Sigmoid colon (tissue), 4 donors: ENCODE data around the gene RAB43.

Experiments used
- POLR2A ChIP-seq, 2 donors: fragments of 450-650 bp; IDR thresholded peaks; one replicate each; pipeline ENCODE4 v1.6.1; 2016; ENCODE audit warnings: antibody characterized with exemption in 2 of 2, mild to moderate bottlenecking in 2 of 2, moderate library complexity in 2 of 2
- POLR2AphosphoS5 ChIP-seq, 4 donors: sonication (generic); formaldehyde crosslinking; IDR thresholded peaks; one replicate each; pipeline ENCODE4 v1.6.1; 2017; ENCODE audit warnings: antibody characterized with exemption in 4 of 4
- TF ChIP-seq, protein P1 (sequence below), 4 experiments: fragments of 450-650 bp in 3 of 4; fragments of 200-600 bp in 1 of 4; IDR thresholded peaks; one replicate each; pipeline ENCODE4 v1.5.1; 2016 to 2019; ENCODE audit warnings: antibody characterized with exemption in 4 of 4, mild to moderate bottlenecking in 3 of 4, moderate library complexity in 2 of 4

DNA sequence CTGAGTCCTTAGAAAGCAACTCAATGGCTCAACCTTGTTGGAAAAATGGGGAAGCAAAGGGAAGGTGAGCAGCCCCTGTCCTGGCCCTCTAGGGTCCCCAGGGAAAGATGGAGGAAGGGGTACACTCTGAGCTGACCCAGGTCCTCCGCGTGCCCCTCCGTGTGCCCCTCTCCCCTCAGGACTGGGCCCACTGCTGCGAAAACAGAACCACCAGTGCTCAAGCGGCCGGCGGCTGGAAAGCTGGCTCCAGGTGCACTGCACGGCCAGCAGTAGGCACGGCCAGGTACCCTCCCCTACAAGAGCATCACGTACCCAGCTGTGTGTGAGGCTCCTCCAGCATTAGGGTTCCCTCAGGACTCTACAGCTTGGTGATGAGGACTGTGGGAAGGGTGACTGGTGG lies 26.3 kb downstream of the RAB43 start:
- TF ChIP-seq, protein P1, sequence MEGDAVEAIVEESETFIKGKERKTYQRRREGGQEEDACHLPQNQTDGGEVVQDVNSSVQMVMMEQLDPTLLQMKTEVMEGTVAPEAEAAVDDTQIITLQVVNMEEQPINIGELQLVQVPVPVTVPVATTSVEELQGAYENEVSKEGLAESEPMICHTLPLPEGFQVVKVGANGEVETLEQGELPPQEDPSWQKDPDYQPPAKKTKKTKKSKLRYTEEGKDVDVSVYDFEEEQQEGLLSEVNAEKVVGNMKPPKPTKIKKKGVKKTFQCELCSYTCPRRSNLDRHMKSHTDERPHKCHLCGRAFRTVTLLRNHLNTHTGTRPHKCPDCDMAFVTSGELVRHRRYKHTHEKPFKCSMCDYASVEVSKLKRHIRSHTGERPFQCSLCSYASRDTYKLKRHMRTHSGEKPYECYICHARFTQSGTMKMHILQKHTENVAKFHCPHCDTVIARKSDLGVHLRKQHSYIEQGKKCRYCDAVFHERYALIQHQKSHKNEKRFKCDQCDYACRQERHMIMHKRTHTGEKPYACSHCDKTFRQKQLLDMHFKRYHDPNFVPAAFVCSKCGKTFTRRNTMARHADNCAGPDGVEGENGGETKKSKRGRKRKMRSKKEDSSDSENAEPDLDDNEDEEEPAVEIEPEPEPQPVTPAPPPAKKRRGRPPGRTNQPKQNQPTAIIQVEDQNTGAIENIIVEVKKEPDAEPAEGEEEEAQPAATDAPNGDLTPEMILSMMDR (IDR thresholded peaks at IDR 0.05), result no peak
- TF ChIP-seq POLR2AphosphoS5 (IDR thresholded peaks at IDR 0.05) (no peak), POLR2A (IDR thresholded peaks at IDR 0.05) (no peak)
